Stimulated activated CD4-positive, alpha-beta T cell treated with anti-CD3 and anti-CD28 coated beads, Interleukin-1b, Interleukin-23, amount 100 ng/mL, for 1 hour (primary cell): ENCODE measurements around the gene DUSP22.
A peak's percentile ranks its signal among the peaks of the same experiment; 100 is the strongest.
"Not testable (repeated sequence)": the region's sequence is repeated elsewhere in the genome, so short reads cannot be mapped to it uniquely, and the experiment has no call there.

ENCODE experiments used
- DNase-seq, 2 donors: peaks; one replicate each; pipeline ENCODE4 v3.0.0-alpha.2; 2020; ENCODE audit warnings: low read depth in 2 of 2

DUSP22 gene

DNA sequence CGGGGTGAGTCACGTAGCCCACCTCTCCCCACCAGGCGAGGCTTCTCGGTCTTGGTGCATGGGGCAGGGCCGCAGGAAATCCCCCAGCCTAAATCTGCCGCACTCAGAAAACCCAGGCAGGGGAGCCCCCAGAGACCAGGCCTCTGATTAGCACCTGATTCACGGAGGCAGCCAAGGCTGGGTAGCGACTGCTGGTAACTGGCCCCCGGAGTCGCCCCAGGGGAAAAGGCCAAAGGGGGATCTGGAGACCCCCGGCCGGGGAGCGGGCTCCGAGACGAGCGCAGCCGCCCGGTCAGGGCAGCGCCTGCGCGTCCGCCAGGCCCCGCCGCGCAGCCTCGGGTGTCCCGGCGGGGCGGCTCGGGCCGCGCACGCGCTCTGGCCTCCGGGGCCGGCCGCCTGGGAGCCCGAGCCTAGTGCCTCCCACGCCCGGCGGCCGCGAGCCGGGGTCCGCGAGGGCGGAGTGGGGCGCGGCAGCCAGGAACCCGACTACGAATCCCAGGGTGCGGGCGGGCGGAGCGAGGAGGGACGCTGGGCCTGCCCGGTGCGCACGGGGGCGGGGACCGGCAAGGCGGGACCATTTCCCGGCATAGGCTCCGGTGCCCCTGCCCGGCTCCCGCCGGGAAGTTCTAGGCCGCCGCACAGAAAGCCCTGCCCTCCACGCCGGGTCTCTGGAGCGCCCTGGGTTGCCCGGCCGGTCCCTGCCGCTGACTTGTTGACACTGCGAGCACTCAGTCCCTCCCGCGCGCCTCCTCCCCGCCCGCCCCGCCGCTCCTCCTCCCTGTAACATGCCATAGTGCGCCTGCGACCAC lies at the start of gene DUSP22:
TSS of gene DUSP22 (plus strand) at position 791 of the 809 bp plus-strand sequence. CDS start 53 bp downstream, outside the sequence.
- DNase-seq: peak; percentile 36 to 59

- DNase-seq: no peak
Observed at GRCh38 chr6:246352-246751, 45.9 kb upstream of the DUSP22 start.

DNA sequence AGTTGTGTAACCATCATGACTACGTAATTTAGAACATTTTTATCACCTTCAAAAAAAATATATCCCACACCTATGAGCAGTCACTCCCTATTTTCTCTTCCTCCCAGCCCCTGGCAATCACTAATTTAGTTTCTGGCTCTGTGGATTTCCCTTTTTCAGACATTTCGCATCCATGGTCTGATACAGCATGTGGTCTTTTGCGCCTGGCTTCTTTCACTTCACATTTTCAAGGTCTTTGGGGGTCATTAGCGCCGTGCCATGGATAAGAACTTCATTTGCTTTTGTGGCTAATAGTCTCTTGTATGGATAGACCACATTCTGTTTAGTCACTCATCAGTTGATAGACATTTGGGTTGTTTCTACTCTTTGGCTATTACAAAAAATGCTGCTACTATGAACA lies 44.9 kb upstream of the DUSP22 start:
- no peak for DNase-seq

- not testable (repeated sequence) for DNase-seq
Observed at GRCh38 chr6:248046-248445, 44.2 kb upstream of the DUSP22 start.

DNA sequence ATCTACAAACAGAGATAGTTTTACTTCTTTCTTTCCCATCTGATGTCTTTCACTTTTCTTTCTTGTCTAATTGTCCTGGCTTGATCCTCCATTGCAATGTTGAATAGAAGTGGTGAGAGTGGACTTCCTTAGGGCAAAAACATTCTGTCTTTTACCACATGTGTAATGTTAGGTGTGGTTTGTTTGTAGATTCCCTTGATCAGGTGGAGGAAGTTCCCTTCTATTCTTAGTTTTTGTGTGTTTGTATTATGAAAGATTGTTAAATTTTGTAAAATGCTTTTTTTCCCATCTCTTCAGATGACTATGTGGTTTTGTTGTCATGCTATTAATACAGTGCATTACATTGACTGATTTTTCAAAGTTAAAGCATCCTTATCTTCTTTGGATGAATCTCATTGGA lies 41.6 kb upstream of the DUSP22 start:
- no peak for DNase-seq

DNA sequence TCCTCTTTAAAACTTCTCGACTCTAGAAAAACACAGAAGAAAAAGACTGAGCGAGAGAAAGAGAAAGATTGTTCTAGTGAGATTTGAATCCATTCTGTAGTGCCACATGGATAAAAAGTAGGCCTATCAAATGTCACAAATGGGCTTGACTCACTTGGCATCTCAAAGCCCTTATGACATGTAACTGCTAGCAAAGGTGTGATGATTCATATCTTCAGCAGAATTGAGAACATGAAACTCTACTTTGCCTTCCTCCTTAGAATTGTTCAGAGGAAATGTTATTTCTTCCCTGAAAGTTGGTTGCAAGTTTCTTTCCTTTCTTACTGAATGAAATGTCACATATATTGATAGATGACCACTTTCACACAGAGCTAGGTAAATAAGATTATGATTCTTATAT lies 40.4 kb upstream of the DUSP22 start:
- DNase-seq: no peak

- no peak for DNase-seq
Observed at GRCh38 chr6:252775-253535, 39.3 kb upstream of the DUSP22 start.

DNA sequence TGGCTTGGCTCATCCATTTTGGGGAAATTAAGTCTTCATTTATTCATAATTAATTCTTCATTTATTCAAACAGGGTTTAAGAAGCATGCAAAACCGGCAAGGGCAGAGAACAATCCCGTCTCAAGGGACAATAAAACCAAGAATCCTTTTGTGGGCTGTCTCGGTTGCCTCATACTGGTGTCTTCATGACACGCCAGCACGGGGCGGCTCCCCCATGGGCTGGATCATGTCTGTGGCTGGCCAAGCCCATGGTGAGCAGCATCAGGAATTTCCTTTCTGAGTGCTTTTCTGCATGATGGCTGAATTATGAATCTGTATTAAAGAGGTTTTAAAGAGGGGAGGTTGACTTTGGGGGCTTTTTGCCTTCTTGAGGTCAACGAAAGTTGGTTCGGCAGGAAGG lies 38.3 kb upstream of the DUSP22 start:
- DNase-seq: no peak

- DNase-seq: no peak
Observed at GRCh38 chr6:255041-255750, 37.1 kb upstream of the DUSP22 start.

DNA sequence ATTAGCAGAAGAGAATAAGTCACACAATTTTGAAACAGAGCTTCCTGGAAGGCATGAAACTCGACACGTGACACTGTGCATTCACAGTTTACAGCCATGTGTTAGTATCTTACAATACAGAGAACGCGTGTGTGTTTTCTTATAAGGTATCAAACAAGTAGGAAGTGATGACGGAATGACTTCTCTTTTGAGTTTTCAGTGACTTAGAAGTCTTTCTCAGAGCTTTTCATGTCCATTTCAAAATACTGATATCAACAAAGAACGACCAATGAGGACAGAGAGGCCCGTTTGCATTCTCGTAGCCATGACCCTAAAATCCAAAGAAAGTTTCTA lies 36.6 kb upstream of the DUSP22 start:
- DNase-seq: no peak

DNA sequence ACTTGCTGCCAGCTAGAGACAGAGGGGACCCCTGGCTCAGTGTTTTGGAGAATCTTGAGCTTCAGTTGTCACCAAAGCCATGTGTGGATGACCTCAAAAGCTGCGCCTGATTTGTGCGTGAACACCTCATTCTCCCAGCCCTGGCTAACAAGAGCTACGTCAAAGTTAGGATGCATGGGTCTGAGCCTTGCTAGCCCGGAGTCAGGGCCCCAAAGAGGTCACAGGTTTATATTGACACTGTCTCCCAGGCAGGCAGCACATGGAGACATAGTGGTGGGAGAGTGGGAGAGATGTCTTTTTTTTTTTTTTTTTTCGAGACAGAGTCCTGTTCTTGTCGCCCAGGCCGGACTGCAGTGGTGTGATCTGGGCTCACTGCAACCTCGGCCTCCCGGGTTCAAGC lies 36.1 kb upstream of the DUSP22 start:
- DNase-seq: no peak

DNA sequence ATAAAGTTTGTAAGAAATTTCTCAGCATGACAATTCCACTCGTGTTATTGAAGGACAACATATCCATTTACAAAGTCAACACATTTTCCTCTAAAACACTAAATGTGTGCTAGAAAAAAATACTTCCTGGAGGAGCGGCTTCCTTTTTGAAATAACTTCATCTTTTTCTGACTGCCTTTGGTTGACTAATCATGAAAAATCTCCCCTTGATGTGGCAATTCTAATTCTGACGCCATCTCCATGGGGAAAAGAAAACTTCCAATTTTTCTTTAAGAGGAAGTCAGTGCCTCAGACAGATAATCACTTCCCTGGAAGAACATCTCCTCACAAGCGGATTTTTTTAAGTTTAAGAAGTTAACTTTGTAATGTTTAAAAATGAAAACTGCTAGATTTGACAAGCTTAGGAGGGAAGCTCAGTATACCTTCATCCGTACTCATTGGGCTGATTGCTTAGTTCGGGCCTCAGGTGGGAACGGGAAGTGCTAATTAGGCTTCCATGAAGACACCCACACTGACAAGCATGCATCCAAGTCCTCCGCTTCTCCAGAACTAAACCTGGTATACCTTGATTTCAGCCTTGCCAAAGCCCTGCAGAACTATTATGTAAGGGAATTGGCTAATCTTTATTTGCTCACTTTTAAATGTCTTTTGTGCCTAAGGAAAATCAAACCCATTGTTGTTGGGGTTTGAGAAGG lies 35.1 kb upstream of the DUSP22 start:
- no peak for DNase-seq

GRCh38 chr6:257774-258173 lies 34.5 kb upstream of the DUSP22 start:
- no peak for DNase-seq

GRCh38 chr6:259316-259715 lies 33.0 kb upstream of the DUSP22 start:
- no peak for DNase-seq

GRCh38 chr6:259901-260508 lies 32.3 kb upstream of the DUSP22 start:
- no peak for DNase-seq

DNA sequence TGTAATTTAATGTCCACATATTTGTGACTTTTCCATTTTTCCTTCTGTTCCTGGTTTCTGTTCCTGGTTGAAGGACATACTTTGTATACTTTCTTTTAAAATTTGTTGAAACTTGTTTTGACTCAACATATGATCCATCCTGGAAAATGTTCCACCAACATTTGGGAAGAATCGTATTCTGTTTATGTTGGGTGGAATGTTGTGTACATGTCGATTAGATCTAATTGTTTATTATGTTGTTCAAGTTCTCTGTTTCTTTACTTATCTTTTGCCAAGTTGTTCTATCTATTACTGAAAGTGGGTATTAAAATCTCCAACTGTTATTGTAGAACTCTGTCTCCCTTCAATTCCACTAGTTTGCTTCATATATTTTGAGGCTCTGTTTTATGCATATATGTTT lies 27.7 kb upstream of the DUSP22 start:
- no peak for DNase-seq

DNA sequence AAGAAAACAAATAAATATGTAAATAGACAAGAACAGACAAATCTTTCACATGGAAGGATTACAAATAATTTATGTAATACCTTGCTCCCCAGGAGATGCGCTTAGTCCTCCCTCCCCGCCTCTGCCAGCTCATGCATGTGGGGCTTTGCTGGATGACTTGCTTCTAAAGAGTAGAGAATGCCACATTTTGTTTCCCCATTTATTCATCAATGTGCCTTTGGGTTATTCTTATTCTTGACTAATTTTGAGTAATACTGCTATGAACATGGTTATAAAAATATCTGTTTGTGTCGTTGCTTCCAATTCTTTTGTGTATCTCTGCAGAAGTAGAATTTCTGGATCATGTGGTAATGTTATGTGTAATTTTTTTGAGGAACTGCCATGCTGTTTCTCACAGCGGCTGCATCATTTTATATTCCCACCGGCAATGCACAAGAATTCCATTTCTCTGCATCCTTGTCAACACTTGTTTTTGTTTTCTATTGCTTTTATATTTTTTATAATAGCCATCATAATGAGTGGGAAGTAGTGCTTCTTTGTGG lies 23.8 kb upstream of the DUSP22 start:
- no peak for DNase-seq

- no peak for DNase-seq
Observed at GRCh38 chr6:273551-274058, 18.7 kb upstream of the DUSP22 start.

- no peak for DNase-seq
Observed at GRCh38 chr6:277746-278145, 14.5 kb upstream of the DUSP22 start.

DNA sequence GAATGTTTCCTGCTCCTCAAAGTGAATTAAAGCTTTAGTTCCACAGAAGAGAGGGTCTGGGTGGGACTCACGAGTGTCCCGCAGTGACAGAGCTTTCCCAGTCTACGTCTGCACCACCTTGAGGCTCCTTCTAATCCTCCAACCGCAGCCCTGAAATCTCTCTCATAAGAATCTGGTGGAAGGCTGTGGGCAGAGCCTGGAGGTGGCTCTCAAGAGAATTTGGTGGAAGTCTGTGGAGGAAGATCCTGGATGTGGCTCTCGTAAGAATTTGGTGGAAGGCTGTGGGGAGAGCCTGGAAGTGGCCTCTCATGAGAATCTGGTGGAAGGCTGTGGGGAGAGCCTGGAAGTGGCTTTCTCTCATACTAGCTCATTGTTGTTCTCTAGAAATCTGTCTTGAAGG lies 13.8 kb upstream of the DUSP22 start:
- no peak for DNase-seq

DNA sequence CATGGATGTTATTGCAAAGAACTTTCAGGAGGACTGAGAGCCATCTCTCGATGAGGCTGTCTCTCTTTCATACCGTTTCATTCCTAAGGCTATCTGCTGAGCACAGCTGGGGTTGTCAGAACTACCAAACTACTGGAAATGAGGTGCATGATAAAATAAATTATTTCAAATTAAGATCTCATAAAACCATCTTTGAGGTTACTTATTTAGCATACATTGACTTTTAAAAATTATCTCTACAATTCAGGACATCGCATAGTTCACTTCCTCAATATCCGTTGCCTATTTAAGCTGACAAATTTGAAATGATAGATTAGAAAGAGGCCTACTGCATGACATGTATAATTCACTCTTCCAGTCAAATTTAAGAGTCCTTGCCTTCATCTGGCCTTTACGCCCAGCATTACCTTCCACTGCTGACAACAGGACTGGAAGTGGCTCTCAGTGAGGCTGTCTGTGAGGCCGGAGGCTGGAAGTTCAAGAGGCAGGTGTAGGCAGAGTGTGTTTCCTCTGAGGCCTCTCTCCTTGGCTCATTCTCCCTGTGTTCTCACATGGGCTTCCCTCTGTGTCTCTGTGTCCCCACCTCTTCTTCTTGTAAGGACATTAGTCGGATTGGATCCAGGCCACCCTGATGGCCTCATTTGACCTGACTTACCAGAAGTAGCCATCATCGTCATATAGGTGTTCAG lies 12.8 kb upstream of the DUSP22 start:
- DNase-seq: no peak
